ENCODE measurements around the gene SPTBN1. TPM values are rescaled to one million over a fixed set of nuclear protein-coding genes. Genes with fewer than 3 reads are reported as not detected.

SPTBN1 gene
- total RNA-seq, 1 donor from 2014 or later: 217 TPM

DNA sequence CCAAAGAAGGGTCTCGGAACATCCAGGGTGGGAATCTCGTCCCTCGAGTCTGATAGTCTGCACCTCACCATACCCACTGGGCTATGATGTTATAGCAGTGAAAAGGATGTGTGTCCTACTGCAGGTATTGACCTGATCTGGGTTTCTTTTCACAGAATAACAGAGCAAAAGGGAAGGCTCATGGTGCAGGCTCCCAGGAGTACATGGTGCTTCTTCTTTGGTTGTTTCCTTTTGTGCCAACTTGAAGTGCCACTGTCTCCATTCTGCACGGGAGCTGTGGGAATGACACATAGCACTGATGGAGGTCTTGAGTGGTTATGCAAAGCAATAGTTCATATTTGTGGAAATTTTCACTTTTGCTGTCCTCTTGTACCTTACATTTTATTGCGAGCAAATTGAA, 195.2 kb downstream of the SPTBN1 start:
- H3K36me3 Mint-ChIP-seq (ENCODE audit: low read depth): peaks cover 49% of the 10 kb centered on the region

DNA sequence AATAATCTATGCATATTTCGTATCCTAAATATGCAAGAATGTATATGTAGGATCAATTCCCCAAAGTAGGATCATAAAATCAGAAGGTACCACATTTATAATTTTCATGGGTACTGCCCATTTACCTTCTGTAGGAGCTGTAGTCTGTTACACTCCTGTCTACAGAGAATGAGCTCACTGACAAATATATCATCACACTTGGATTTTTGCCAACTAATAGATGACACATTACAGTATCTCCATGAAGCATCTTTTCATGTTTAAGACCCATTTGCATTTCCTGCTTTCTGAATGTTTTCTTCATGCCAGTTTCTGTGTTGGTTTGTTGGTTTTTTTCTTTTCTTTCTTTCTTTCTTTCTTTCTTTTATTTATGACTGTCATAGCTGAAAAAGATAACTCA, 196.4 kb downstream of the SPTBN1 start:
- H3K4me3 Mint-ChIP-seq: no peak overlapping the region
- peaks cover 44% of the 10 kb centered on the region for H3K36me3 Mint-ChIP-seq (ENCODE audit: low read depth)
- no peaks in the 10 kb centered on the region for H3K9me3 Mint-ChIP-seq
- DNase-seq (ENCODE audit: low read depth, low spot score): no peak
- H3K27me3 Mint-ChIP-seq (ENCODE audit: low read depth): no peaks in the 10 kb centered on the region
- TF ChIP-seq, protein P1, sequence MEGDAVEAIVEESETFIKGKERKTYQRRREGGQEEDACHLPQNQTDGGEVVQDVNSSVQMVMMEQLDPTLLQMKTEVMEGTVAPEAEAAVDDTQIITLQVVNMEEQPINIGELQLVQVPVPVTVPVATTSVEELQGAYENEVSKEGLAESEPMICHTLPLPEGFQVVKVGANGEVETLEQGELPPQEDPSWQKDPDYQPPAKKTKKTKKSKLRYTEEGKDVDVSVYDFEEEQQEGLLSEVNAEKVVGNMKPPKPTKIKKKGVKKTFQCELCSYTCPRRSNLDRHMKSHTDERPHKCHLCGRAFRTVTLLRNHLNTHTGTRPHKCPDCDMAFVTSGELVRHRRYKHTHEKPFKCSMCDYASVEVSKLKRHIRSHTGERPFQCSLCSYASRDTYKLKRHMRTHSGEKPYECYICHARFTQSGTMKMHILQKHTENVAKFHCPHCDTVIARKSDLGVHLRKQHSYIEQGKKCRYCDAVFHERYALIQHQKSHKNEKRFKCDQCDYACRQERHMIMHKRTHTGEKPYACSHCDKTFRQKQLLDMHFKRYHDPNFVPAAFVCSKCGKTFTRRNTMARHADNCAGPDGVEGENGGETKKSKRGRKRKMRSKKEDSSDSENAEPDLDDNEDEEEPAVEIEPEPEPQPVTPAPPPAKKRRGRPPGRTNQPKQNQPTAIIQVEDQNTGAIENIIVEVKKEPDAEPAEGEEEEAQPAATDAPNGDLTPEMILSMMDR (conservative IDR thresholded peaks at IDR 0.05): no peak
- H3K4me1 Mint-ChIP-seq: no peaks in the 10 kb centered on the region
- H3K27ac Mint-ChIP-seq (ENCODE audit: unreplicated experiment): peak overlapping the region; percentile 13

More for the DNA sequence above, 195.2 kb downstream of the SPTBN1 start:
- TF ChIP-seq, protein P1 (conservative IDR thresholded peaks at IDR 0.05): no peak
- Mint-ChIP-seq H3K4me1 (no peaks in the 10 kb centered on the region), H3K9me3 (no peaks in the 10 kb centered on the region), H3K4me3 (no peak overlapping the region), H3K27ac (ENCODE audit: unreplicated experiment) (no peak overlapping the region), H3K27me3 (ENCODE audit: low read depth) (no peaks in the 10 kb centered on the region)
- no peak for DNase-seq (ENCODE audit: low read depth, low spot score)

DNA sequence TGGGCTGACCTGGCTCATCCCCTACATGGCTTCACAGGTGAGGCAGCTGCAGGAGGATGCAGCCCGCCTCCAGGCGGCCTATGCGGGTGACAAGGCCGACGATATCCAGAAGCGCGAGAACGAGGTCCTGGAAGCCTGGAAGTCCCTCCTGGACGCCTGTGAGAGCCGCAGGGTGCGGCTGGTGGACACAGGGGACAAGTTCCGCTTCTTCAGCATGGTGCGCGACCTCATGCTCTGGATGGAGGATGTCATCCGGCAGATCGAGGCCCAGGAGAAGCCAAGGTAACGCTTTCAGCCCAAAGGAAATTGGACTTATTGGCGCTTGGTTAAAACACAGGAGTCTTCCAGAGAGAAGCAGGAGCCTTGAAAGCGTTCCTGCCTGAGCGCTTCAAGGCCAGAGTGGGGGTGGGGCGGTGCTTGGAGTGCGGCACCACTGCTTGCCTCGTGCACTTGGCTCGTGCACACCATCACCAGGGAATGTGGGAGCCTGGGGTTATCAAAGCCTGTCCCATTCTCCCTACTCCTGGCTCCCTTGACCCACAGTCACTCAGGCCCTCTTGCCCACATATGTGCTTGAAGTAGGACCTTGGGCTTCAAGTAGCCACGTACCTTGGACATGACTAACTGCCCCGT, 197.6 kb downstream of the SPTBN1 start:
- no peaks in the 10 kb centered on the region for H3K4me1 Mint-ChIP-seq
- TF ChIP-seq, protein P1 (conservative IDR thresholded peaks at IDR 0.05): no peak
- no peak overlapping the region for H3K27ac Mint-ChIP-seq (ENCODE audit: unreplicated experiment)
- peaks cover 40% of the 10 kb centered on the region for H3K36me3 Mint-ChIP-seq (ENCODE audit: low read depth)
- H3K27me3 Mint-ChIP-seq (ENCODE audit: low read depth): no peaks in the 10 kb centered on the region
- no peak overlapping the region for H3K4me3 Mint-ChIP-seq
- no peaks in the 10 kb centered on the region for H3K9me3 Mint-ChIP-seq
- no peak for DNase-seq (ENCODE audit: low read depth, low spot score)

DNA sequence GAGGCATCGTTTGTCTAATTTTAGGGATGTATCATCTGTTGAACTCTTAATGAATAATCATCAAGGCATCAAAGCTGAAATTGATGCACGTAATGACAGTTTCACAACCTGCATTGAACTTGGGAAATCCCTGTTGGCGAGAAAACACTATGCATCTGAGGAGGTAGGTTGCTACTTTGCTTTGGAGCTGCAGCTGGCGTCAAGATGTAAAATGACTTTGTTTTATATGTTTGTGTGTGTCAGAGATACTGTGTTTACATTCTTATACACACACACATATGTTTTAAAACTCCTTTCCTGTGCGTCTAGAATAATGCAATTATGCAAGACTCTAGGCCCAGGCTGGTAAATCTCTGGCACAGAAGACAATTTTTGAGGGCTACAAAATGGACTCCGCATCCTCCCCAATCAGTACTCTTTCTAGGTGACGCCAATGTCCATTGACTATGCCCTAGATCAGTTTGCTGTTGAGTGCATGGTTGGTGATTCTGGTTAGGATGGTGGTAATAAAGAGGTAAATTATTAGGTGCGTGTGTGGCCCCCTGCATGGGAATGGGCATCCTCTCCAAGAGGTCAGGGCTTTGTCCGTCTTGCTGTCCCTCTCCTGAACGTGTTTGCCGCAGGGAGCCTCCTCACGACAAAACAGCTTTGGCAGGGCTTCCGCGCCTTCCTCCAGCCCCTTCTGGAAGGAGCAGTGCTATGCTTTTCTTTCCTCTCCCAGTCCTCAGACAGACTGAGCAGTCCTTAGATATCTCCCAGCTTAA, 199.1 kb downstream of the SPTBN1 start:
- TF ChIP-seq, protein P1 (conservative IDR thresholded peaks at IDR 0.05): no peak
- Mint-ChIP-seq H3K36me3 (ENCODE audit: low read depth) (peaks cover 33% of the 10 kb centered on the region), H3K9me3 (no peaks in the 10 kb centered on the region), H3K27ac (ENCODE audit: unreplicated experiment) (no peak overlapping the region), H3K4me3 (no peak overlapping the region), H3K4me1 (no peaks in the 10 kb centered on the region), H3K27me3 (ENCODE audit: low read depth) (no peaks in the 10 kb centered on the region)
- no peak for DNase-seq (ENCODE audit: low read depth, low spot score)

DNA sequence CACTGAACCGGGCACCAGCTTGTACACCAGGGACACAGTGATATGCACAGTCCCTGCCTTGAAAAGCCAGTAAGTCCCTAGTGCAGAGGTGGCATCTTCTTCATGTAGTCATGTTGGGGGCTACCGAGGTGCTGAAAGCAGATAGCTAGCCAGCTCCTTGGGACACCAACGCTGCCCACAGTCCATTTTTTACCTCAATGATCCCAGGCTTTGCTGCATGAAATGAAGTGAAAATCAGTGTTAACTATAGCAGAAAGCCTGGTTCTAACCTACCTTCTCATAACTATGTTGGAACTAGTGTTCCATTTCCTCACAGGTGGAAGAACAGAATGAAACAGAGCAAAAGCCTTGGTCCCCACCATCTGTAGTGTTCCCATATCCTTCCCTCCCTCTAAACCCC, 200.7 kb downstream of the SPTBN1 start:
- Mint-ChIP-seq H3K36me3 (ENCODE audit: low read depth) (peaks cover 36% of the 10 kb centered on the region), H3K27me3 (ENCODE audit: low read depth) (no peaks in the 10 kb centered on the region), H3K4me3 (no peak overlapping the region), H3K4me1 (no peaks in the 10 kb centered on the region), H3K9me3 (no peaks in the 10 kb centered on the region), H3K27ac (ENCODE audit: unreplicated experiment) (no peak overlapping the region)
- DNase-seq (ENCODE audit: low read depth, low spot score): no peak
- TF ChIP-seq, protein P1 (conservative IDR thresholded peaks at IDR 0.05): no peak
